SK-N-SH (cell line): ENCODE results near the gene SPIB. TPM values are rescaled to one million over a fixed set of nuclear protein-coding genes. Genes with fewer than 3 reads are reported as not detected.

Source experiments
- CTCF ChIA-PET: fragments of 300-600, 350-600 bp; formaldehyde crosslinking; extraction: SDS; loops from one replicate; lab custom pipeline; 2021; lab: Yijun Ruan, JAX
- POLR2A ChIA-PET: fragments of 350-600 bp; sonication (Branson Sonifier 250); formaldehyde crosslinking; extraction: SDS; loops from one replicate; lab custom pipeline; 2020; ENCODE audit warnings: antibody characterized with exemption, inconsistent platforms; lab: Yijun Ruan, JAX
- DNase-seq: peaks from one replicate; pipeline ENCODE4 v3.0.0; 2012
- H2AFZ ChIP-seq: fragments of 200-600 bp; sonication (generic); 2 replicates; pipeline ENCODE4 v1.8.1; 2016; ENCODE audit warnings: antibody characterized with exemption, mild to moderate bottlenecking, low read depth
- H3F3A ChIP-seq: fragments of 200-600 bp; sonication (generic); replicated peaks from 2 replicates; pipeline ENCODE3; 2016; ENCODE audit warnings: antibody characterized with exemption, mild to moderate bottlenecking; ENCODE audit not compliant: insufficient read depth
- H3K27ac ChIP-seq, 2 experiments: fragments of 200-500 bp in 1 of 2; fragments of 200-600 bp in 1 of 2; sonication (Bioruptor generic) in 1 of 2; sonication (generic), shearing (Covaris generic) in 1 of 2; 2 replicates each; pipeline versions ENCODE4 v1.5.1 to v1.6.1; 2014 to 2016; ENCODE audit warnings: low read depth in 2 of 2, inconsistent platforms in 1 of 2, low read length in 1 of 2, mild to moderate bottlenecking in 1 of 2, mixed read lengths in 1 of 2
- H3K27me3 ChIP-seq: fragments of 200-600 bp; sonication (generic), shearing (Covaris generic); 2 replicates; pipeline ENCODE4 v1.6.1; 2016; ENCODE audit warnings: mixed run types; ENCODE audit not compliant: insufficient read depth
- H3K36me3 ChIP-seq, 2 experiments: fragments of 200-500 bp in 1 of 2; fragments of 200-600 bp in 1 of 2; sonication (Bioruptor generic) in 1 of 2; sonication (generic) in 1 of 2; replicated peaks in 1 of 2; 2 replicates each; pipeline versions ENCODE3 to v1.5.1; 2014 to 2016; ENCODE audit warnings: low read length in 1 of 2, mild to moderate bottlenecking in 1 of 2; ENCODE audit not compliant: insufficient read depth in 2 of 2, control insufficient read depth in 1 of 2
- H3K4me1 ChIP-seq, 2 experiments: fragments of 200-500 bp in 1 of 2; fragments of 200-600 bp in 1 of 2; sonication (Bioruptor generic) in 1 of 2; sonication (generic), shearing (Covaris generic) in 1 of 2; 2 replicates each; pipeline versions ENCODE4 v1.5.1 to v1.6.1; 2014 to 2016; ENCODE audit warnings: low read depth in 1 of 2, low read length in 1 of 2, mixed run types in 1 of 2; ENCODE audit not compliant: insufficient read depth in 2 of 2, control insufficient read depth in 1 of 2
- H3K4me2 ChIP-seq: fragments of 200-600 bp; sonication (generic), shearing (Covaris generic); 2 replicates; pipeline ENCODE4 v1.6.1; 2017; ENCODE audit warnings: mixed run types
- H3K4me3 ChIP-seq, 2 experiments: fragments of 200-500 bp in 1 of 2; fragments of 200-600 bp in 1 of 2; sonication (Bioruptor generic) in 1 of 2; sonication (generic), shearing (Covaris generic) in 1 of 2; 2 replicates each; pipeline versions ENCODE4 v1.5.1 to v1.8.1; 2014 to 2016; ENCODE audit warnings: low read depth in 2 of 2, inconsistent platforms in 1 of 2, low read length in 1 of 2, mild to moderate bottlenecking in 1 of 2, mixed read lengths in 1 of 2, moderate library complexity in 1 of 2
- H3K79me2 ChIP-seq: fragments of 200-600 bp; sonication (generic); 2 replicates; pipeline ENCODE4 v1.8.1; 2017; ENCODE audit warnings: mild to moderate bottlenecking; ENCODE audit not compliant: insufficient read depth
- H3K9ac ChIP-seq: fragments of 200-600 bp; sonication (generic); 2 replicates; pipeline ENCODE4 v1.6.1; 2017; ENCODE audit warnings: mixed run types
- H3K9me2 ChIP-seq: fragments of 200-600 bp; sonication (generic); 2 replicates; pipeline ENCODE4 v1.6.1; 2017; ENCODE audit warnings: mixed run types
- H3K9me3 ChIP-seq: fragments of 200-600 bp; sonication (generic); 2 replicates; pipeline ENCODE4 v1.6.1; 2017; ENCODE audit warnings: mixed run types, mild to moderate bottlenecking, moderate library complexity
- H4K20me1 ChIP-seq: fragments of 200-600 bp; sonication (generic); 2 replicates; pipeline ENCODE4 v1.6.1; 2017; ENCODE audit warnings: mild to moderate bottlenecking, mixed run types; ENCODE audit not compliant: insufficient read depth
- CTCF ChIP-seq: fragments of 200-600 bp; sonication (generic); IDR thresholded peaks from 2 replicates; pipeline ENCODE4 v1.6.1; 2017; ENCODE audit warnings: antibody characterized with exemption, mild to moderate bottlenecking, moderate library complexity
- MXI1 ChIP-seq: IDR thresholded peaks from 2 replicates; pipeline ENCODE4 v1.6.1; 2012; ENCODE audit warnings: mild to moderate bottlenecking, low read depth, low read length, improper control_type of control experiment
- PBX3 ChIP-seq: IDR thresholded peaks from 2 replicates; pipeline ENCODE4; 2012
- RAD21 ChIP-seq: IDR thresholded peaks from 2 replicates; pipeline ENCODE4 v1.6.1; 2012; ENCODE audit warnings: mild to moderate bottlenecking, low read length
- TCF12 ChIP-seq: IDR thresholded peaks from 2 replicates; pipeline ENCODE4 v1.4.0; 2012
- TEAD4 ChIP-seq: IDR thresholded peaks from 2 replicates; pipeline ENCODE4 v1.4.0; 2012; ENCODE audit warnings: mild to moderate bottlenecking, borderline replicate concordance; ENCODE audit not compliant: insufficient read depth
- WGBS: methylation state at CpG from one replicate; pipeline ENCODE4 v1.1.6; 2017; ENCODE audit warnings: low lambda C conversion rate; 5-methylcytosine and 5-hydroxymethylcytosine counted together
- polyA plus RNA-seq, 3 experiments: library from polyadenylated mRNA; depleted of rRNA; stranded (reverse); fragments of >200 nt; gene quantifications; 2 replicates each; pipeline ENCODE4 v1.2.3, GENCODE V29; 2012
- TF ChIP-seq, protein P1 (sequence below): IDR thresholded peaks from 2 replicates; pipeline ENCODE4 v1.4.0; 2012; ENCODE audit warnings: low read depth, borderline replicate concordance
- TF ChIP-seq, protein P2 (sequence below): IDR thresholded peaks from 2 replicates; pipeline ENCODE4 v1.4.0; 2012; ENCODE audit warnings: low read depth, borderline replicate concordance
- TF ChIP-seq, protein P3 (sequence below): IDR thresholded peaks from 2 replicates; pipeline ENCODE4 v1.4.0; 2012; ENCODE audit warnings: low read depth

SPIB gene
- polyA plus RNA-seq, 1 of the 3 experiments (the other 2 are of a cell fraction) = not detected

GRCh38 chr19:50384685-50385535 lies 33.8 kb upstream of the SPIB start:
- Histone ChIP-seq H3K79me2 (peaks cover 52% of the 10 kb centered on the region), H3K27me3 (no peaks in the 10 kb centered on the region), H3K9me3 (no peaks in the 10 kb centered on the region), H3K9ac (peak overlapping the region; percentile 74), H3K9me2 (no peaks in the 10 kb centered on the region), H3K4me1 (peaks cover 0 to 13% of the 10 kb centered on the region in 2 experiments; a peak in 1 of 4 replicates), H3K4me2 (peak overlapping the region; percentile 87), H3F3A (peaks cover 17% of the 10 kb centered on the region), H4K20me1 (no peaks in the 10 kb centered on the region), H3K36me3 (peaks cover 4 to 40% of the 10 kb centered on the region in 2 experiments), H3K27ac (peak overlapping the region; percentile 76 to 87), H3K4me3 (peak overlapping the region; percentile 56 to 88), H2AFZ (peak overlapping the region; percentile 74; the same call in 1 of the 2 replicates)
- DNase-seq = peak; percentile 33
- CTCF ChIA-PET = interaction anchor here (1.3 to 1.8 kb wide), 5 partner anchors 9 to 172 kb away, joined by 3 to 9 read pairs (median 5); partner anchors contain the start of gene NR1H2
- TF ChIP-seq, protein P1, sequence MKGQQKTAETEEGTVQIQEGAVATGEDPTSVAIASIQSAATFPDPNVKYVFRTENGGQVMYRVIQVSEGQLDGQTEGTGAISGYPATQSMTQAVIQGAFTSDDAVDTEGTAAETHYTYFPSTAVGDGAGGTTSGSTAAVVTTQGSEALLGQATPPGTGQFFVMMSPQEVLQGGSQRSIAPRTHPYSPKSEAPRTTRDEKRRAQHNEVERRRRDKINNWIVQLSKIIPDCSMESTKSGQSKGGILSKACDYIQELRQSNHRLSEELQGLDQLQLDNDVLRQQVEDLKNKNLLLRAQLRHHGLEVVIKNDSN = no peak
- TF ChIP-seq MXI1 = peak; percentile 90
- WGBS = 13% methylated on average over 26 of the region's 26 CpGs
- POLR2A ChIA-PET = interaction anchor here (0.6 to 2.6 kb wide), 5 partner anchors 9 to 126 kb away, joined by 3 to 9 read pairs (median 4); partner anchors contain the start of genes JOSD2 and NR1H2

DNA sequence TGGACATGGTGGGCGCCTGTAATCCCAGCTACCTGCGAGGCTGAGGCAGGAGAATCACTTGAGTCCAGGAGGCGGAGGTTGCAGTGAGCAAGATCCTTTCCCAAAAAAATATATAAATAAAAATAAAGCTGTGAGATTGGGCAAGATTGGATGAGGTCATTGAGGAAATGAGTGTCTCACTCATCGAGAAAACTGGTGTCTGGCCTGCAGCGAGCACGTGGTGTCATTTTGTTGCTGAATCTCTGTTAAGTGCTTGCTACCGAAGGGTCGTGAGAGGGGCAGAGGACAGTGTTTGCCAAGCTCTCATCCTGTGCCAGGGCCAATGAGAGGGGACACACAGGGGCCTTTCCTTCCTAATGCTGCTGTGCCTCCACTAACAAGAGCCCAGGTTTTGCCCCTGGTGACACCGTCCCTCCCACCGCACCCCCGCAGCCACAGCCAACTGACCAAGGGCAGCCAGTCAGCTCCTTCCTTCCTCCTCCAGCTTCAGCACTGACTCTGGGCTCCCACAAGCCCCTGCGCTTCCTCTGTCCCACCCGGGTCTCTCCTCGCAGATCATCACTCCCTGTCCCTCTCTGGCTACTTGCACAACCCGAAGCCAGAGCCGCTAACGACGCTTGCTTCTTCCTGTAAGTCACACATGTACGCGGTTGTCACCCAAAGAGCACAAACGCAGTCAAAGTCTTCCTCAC lies 31.4 kb upstream of the SPIB start:
- DNase-seq = no peak
- peaks cover 17% of the 10 kb centered on the region for H3F3A ChIP-seq
- peaks cover 0 to 13% of the 10 kb centered on the region in 2 experiments; a peak in 1 of 4 replicates for H3K4me1 ChIP-seq
- peaks cover 8 to 16% of the 10 kb centered on the region in 2 experiments for H3K36me3 ChIP-seq
- H3K79me2 ChIP-seq = peaks cover 67% of the 10 kb centered on the region
- TF ChIP-seq PBX3 (no peak), RAD21 (no peak), CTCF (no peak), TCF12 (no peak), TEAD4 (no peak)
- TF ChIP-seq, protein P2, sequence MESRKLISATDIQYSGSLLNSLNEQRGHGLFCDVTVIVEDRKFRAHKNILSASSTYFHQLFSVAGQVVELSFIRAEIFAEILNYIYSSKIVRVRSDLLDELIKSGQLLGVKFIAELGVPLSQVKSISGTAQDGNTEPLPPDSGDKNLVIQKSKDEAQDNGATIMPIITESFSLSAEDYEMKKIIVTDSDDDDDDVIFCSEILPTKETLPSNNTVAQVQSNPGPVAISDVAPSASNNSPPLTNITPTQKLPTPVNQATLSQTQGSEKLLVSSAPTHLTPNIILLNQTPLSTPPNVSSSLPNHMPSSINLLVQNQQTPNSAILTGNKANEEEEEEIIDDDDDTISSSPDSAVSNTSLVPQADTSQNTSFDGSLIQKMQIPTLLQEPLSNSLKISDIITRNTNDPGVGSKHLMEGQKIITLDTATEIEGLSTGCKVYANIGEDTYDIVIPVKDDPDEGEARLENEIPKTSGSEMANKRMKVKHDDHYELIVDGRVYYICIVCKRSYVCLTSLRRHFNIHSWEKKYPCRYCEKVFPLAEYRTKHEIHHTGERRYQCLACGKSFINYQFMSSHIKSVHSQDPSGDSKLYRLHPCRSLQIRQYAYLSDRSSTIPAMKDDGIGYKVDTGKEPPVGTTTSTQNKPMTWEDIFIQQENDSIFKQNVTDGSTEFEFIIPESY = no peak
- TF ChIP-seq, protein P3, sequence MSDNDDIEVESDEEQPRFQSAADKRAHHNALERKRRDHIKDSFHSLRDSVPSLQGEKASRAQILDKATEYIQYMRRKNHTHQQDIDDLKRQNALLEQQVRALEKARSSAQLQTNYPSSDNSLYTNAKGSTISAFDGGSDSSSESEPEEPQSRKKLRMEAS = no peak
- ChIA-PET CTCF (interaction anchor here (0.9 to 1.1 kb wide), 2 partner anchors 30 to 74 kb away, joined by 3 read pairs; no protein-coding TSS in a partner anchor), POLR2A (no interaction called here)
- no peaks in the 10 kb centered on the region for H3K9me2 ChIP-seq
- no peak overlapping the region for H3K4me2 ChIP-seq
- no peaks in the 10 kb centered on the region for H3K9me3 ChIP-seq
- no peak overlapping the region for H3K4me3 ChIP-seq
- H3K27ac ChIP-seq = no peak overlapping the region
- H4K20me1 ChIP-seq = no peaks in the 10 kb centered on the region
- H2AFZ ChIP-seq = no peak overlapping the region
- no peak overlapping the region for H3K9ac ChIP-seq
- 93% methylated on average over 21 of the region's 21 CpGs for WGBS
- H3K27me3 ChIP-seq = no peaks in the 10 kb centered on the region
